Esophagus squamous epithelium (tissue), 4 donors: ENCODE data around the gene MYOCOS.

Source experiments
- POLR2A ChIP-seq, 4 donors: fragments of 450-650 bp; IDR thresholded peaks; one replicate each; pipeline ENCODE4 v1.6.1; 2017; ENCODE audit warnings: antibody characterized with exemption in 4 of 4, mild to moderate bottlenecking in 4 of 4, moderate library complexity in 3 of 4
- TF ChIP-seq, protein P1 (sequence below), 6 experiments: fragments of 450-650 bp in 4 of 6; fragments of 200-600 bp in 2 of 6; sonication (generic) in 2 of 6; IDR thresholded peaks; one replicate each; pipeline ENCODE4 v1.5.1; 2016 to 2019; ENCODE audit warnings: antibody characterized with exemption in 6 of 6, mild to moderate bottlenecking in 4 of 6, moderate library complexity in 4 of 6

DNA sequence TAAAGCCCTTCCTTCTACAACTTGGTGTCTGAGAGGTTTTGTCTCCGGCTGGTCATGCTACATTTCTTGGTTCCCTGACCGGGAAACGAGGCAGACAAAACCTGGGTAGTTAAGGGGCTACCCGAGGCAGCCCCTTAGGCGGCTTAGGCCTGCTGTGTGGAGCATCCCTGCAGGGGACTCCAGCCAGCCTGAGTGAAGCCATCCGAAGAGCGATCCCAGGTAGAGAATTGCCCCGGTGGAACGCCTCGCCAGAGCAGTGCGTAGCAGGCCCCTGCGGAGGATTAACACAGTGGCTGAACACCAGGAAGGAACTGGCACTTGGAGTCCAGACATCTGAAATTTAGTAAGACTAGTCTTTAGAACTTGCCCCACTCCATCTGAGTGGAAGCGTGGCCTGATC, 21.2 kb upstream of the MYOCOS start:
- TF ChIP-seq, protein P1, sequence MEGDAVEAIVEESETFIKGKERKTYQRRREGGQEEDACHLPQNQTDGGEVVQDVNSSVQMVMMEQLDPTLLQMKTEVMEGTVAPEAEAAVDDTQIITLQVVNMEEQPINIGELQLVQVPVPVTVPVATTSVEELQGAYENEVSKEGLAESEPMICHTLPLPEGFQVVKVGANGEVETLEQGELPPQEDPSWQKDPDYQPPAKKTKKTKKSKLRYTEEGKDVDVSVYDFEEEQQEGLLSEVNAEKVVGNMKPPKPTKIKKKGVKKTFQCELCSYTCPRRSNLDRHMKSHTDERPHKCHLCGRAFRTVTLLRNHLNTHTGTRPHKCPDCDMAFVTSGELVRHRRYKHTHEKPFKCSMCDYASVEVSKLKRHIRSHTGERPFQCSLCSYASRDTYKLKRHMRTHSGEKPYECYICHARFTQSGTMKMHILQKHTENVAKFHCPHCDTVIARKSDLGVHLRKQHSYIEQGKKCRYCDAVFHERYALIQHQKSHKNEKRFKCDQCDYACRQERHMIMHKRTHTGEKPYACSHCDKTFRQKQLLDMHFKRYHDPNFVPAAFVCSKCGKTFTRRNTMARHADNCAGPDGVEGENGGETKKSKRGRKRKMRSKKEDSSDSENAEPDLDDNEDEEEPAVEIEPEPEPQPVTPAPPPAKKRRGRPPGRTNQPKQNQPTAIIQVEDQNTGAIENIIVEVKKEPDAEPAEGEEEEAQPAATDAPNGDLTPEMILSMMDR (IDR thresholded peaks at IDR 0.05): no peak
- no peak for TF ChIP-seq POLR2A (IDR thresholded peaks at IDR 0.05)
